ENCODE data around the gene NOS1AP.

Gene NOS1AP

DNA sequence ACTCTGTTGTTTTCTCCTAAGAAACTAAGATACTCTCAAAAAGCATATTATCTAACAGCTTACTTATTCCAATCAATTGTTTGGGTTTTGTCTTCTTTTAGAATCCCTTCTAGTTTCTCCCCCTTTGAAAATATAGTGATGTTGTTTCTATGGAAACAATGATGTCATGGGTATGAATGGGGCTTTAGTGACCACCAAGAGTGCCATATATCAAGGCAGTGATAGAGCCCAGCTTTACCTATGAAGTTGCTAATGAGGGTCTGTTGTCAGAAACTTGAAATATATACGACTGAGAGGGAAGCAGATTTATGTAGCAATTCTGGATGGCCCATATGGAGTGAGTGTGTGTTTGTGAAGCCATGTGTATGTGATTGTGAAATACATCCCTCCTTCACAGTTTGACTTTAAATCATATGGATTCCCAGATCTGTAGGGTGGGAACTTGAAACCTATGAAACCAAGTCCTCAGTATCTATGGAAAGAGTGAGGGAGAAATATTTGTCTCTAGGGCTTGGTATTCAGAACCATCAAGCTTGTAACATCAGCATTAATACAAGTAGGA is 190.5 kb downstream of the NOS1AP start (continued):
- TF ChIP-seq TOX (CRISPR knock-in tag; IDR thresholded peaks at IDR 0.05; ENCODE audit: borderline replicate concordance), result no peak
- no peak for TF ChIP-seq ZFP3 (CRISPR knock-in tag; IDR thresholded peaks at IDR 0.05)
- no peak for TF ChIP-seq TCF4 (CRISPR knock-in tag; IDR thresholded peaks at IDR 0.05; ENCODE audit: borderline replicate concordance)
- no peak for TF ChIP-seq CSDC2 (CRISPR knock-in tag; IDR thresholded peaks at IDR 0.05)
- TF ChIP-seq, protein P1, sequence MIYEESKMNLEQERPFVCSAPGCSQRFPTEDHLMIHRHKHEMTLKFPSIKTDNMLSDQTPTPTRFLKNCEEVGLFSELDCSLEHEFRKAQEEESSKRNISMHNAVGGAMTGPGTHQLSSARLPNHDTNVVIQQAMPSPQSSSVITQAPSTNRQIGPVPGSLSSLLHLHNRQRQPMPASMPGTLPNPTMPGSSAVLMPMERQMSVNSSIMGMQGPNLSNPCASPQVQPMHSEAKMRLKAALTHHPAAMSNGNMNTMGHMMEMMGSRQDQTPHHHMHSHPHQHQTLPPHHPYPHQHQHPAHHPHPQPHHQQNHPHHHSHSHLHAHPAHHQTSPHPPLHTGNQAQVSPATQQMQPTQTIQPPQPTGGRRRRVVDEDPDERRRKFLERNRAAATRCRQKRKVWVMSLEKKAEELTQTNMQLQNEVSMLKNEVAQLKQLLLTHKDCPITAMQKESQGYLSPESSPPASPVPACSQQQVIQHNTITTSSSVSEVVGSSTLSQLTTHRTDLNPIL (CRISPR knock-in tag; IDR thresholded peaks at IDR 0.05; ENCODE audit: low read depth), result no peak
- no peak for TF ChIP-seq OSR1 (CRISPR knock-in tag; IDR thresholded peaks at IDR 0.05)
- no peak for TF ChIP-seq ISL1 (CRISPR knock-in tag; IDR thresholded peaks at IDR 0.05)
- TF ChIP-seq ZNF70 (CRISPR knock-in tag; IDR thresholded peaks at IDR 0.05), result no peak

DNA sequence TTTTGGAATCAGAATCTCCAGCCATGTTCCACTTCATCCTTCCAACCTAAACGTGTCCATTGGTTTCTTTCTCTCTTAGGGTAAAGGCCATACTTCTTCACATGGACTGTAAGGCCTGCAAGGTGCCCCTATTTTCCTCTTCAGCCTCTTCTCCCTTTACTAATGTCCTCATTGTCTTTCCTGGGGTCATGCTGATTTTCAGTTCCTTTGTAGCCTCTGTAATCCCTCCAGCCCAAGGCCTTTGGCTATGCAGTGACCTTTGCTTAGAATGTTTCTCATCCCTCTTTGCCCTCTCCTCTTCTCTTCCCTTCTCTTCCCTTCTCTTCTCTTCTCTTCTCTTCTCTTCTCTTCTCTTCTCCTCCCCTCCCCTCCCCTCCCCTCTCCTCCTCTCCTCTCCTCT is 194.6 kb downstream of the NOS1AP start:
- no peak for TF ChIP-seq ZNF565 (CRISPR knock-in tag; conservative IDR thresholded peaks at IDR 0.05; ENCODE audit: low read depth)
- no peak for TF ChIP-seq ZFP30 (CRISPR knock-in tag; IDR thresholded peaks at IDR 0.05)
- TF ChIP-seq, protein P2, sequence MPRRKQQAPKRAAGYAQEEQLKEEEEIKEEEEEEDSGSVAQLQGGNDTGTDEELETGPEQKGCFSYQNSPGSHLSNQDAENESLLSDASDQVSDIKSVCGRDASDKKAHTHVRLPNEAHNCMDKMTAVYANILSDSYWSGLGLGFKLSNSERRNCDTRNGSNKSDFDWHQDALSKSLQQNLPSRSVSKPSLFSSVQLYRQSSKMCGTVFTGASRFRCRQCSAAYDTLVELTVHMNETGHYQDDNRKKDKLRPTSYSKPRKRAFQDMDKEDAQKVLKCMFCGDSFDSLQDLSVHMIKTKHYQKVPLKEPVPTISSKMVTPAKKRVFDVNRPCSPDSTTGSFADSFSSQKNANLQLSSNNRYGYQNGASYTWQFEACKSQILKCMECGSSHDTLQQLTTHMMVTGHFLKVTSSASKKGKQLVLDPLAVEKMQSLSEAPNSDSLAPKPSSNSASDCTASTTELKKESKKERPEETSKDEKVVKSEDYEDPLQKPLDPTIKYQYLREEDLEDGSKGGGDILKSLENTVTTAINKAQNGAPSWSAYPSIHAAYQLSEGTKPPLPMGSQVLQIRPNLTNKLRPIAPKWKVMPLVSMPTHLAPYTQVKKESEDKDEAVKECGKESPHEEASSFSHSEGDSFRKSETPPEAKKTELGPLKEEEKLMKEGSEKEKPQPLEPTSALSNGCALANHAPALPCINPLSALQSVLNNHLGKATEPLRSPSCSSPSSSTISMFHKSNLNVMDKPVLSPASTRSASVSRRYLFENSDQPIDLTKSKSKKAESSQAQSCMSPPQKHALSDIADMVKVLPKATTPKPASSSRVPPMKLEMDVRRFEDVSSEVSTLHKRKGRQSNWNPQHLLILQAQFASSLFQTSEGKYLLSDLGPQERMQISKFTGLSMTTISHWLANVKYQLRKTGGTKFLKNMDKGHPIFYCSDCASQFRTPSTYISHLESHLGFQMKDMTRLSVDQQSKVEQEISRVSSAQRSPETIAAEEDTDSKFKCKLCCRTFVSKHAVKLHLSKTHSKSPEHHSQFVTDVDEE (CRISPR knock-in tag; IDR thresholded peaks at IDR 0.05), result no peak
- no peak for TF ChIP-seq ZNF70 (CRISPR knock-in tag; IDR thresholded peaks at IDR 0.05)
- no peak for TF ChIP-seq CSDC2 (CRISPR knock-in tag; IDR thresholded peaks at IDR 0.05)
- no peak for TF ChIP-seq GLIS3 (CRISPR knock-in tag; IDR thresholded peaks at IDR 0.05)
- TF ChIP-seq, protein P3, sequence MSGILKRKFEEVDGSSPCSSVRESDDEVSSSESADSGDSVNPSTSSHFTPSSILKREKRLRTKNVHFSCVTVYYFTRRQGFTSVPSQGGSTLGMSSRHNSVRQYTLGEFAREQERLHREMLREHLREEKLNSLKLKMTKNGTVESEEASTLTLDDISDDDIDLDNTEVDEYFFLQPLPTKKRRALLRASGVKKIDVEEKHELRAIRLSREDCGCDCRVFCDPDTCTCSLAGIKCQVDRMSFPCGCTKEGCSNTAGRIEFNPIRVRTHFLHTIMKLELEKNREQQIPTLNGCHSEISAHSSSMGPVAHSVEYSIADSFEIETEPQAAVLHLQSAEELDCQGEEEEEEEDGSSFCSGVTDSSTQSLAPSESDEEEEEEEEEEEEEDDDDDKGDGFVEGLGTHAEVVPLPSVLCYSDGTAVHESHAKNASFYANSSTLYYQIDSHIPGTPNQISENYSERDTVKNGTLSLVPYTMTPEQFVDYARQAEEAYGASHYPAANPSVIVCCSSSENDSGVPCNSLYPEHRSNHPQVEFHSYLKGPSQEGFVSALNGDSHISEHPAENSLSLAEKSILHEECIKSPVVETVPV (CRISPR knock-in tag; IDR thresholded peaks at IDR 0.05), result no peak
- no peak for TF ChIP-seq ZFP3 (CRISPR knock-in tag; IDR thresholded peaks at IDR 0.05)
- TF ChIP-seq PPARA (CRISPR knock-in tag; IDR thresholded peaks at IDR 0.05; ENCODE audit: borderline replicate concordance), result no peak
- TF ChIP-seq BACH2 (CRISPR knock-in tag; IDR thresholded peaks at IDR 0.05; ENCODE audit: borderline replicate concordance), result no peak
- TF ChIP-seq, protein P4, sequence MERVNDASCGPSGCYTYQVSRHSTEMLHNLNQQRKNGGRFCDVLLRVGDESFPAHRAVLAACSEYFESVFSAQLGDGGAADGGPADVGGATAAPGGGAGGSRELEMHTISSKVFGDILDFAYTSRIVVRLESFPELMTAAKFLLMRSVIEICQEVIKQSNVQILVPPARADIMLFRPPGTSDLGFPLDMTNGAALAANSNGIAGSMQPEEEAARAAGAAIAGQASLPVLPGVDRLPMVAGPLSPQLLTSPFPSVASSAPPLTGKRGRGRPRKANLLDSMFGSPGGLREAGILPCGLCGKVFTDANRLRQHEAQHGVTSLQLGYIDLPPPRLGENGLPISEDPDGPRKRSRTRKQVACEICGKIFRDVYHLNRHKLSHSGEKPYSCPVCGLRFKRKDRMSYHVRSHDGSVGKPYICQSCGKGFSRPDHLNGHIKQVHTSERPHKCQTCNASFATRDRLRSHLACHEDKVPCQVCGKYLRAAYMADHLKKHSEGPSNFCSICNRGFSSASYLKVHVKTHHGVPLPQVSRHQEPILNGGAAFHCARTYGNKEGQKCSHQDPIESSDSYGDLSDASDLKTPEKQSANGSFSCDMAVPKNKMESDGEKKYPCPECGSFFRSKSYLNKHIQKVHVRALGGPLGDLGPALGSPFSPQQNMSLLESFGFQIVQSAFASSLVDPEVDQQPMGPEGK (CRISPR knock-in tag; IDR thresholded peaks at IDR 0.05; ENCODE audit: borderline replicate concordance), result no peak
- TF ChIP-seq ISL1 (CRISPR knock-in tag; IDR thresholded peaks at IDR 0.05), result no peak
- no peak for TF ChIP-seq ESRRG (CRISPR knock-in tag; IDR thresholded peaks at IDR 0.05)
- no peak for TF ChIP-seq SNAI2 (CRISPR knock-in tag; IDR thresholded peaks at IDR 0.05)
- TF ChIP-seq OSR1 (CRISPR knock-in tag; IDR thresholded peaks at IDR 0.05), result no peak
- TF ChIP-seq, protein P5, sequence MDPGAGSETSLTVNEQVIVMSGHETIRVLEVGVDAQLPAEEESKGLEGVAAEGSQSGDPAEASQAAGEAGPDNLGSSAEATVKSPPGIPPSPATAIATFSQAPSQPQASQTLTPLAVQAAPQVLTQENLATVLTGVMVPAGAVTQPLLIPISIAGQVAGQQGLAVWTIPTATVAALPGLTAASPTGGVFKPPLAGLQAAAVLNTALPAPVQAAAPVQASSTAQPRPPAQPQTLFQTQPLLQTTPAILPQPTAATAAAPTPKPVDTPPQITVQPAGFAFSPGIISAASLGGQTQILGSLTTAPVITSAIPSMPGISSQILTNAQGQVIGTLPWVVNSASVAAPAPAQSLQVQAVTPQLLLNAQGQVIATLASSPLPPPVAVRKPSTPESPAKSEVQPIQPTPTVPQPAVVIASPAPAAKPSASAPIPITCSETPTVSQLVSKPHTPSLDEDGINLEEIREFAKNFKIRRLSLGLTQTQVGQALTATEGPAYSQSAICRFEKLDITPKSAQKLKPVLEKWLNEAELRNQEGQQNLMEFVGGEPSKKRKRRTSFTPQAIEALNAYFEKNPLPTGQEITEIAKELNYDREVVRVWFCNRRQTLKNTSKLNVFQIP (CRISPR knock-in tag; IDR thresholded peaks at IDR 0.05; ENCODE audit: borderline replicate concordance, low read depth), result no peak
- TF ChIP-seq ZC3H10 (CRISPR knock-in tag; IDR thresholded peaks at IDR 0.05), result no peak
- TF ChIP-seq, protein P1 (CRISPR knock-in tag; IDR thresholded peaks at IDR 0.05; ENCODE audit: low read depth), result no peak
- TF ChIP-seq ZNF8 (CRISPR knock-in tag; IDR thresholded peaks at IDR 0.05), result no peak
- ATAC-seq, result no peak

All from SK-N-SH treated with all-trans-retinoic acid at 6 μM for 48 hours (cell line).